Epithelial cell of esophagus (primary cell): ENCODE results near the gene CAMKMT.

Source experiments
- DNase-seq: peaks from one replicate; pipeline ENCODE4 v3.0.0; 2010; ENCODE audit warnings: low read depth
- H3K4me3 ChIP-seq: 2 replicates; pipeline ENCODE4 v1.5.1; 2011; ENCODE audit warnings: mild to moderate bottlenecking, low read length, control low read depth
- TF ChIP-seq, protein P1 (sequence below): IDR thresholded peaks from 2 replicates; pipeline ENCODE4 v1.5.1; 2011; ENCODE audit warnings: low read depth, mild to moderate bottlenecking, low read length, control low read depth, inconsistent platforms; ENCODE audit not compliant: insufficient read depth; ENCODE audit errors: missing control alignments

Gene CAMKMT

DNA sequence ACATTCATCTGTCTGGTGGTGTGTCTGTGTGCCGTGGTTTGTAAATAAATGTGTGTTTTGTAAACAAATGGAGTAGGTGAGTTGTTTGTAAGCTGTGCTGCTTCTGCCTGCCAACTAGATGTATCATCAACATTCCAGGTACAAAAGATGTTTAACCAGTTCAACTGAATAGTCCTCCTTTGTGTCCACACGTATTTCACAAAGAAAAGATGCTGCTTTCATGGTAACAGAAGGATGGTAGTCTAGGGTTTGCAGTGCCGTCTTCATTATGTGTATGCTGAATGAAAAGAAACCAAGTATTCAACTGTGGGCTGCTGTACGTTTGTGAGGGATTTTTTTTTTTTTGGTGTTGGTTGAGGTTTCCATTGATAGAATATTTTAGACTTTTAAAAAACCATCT lies 72.1 kb downstream of the CAMKMT start:
- peak; percentile 87 for DNase-seq
- TF ChIP-seq, protein P1, sequence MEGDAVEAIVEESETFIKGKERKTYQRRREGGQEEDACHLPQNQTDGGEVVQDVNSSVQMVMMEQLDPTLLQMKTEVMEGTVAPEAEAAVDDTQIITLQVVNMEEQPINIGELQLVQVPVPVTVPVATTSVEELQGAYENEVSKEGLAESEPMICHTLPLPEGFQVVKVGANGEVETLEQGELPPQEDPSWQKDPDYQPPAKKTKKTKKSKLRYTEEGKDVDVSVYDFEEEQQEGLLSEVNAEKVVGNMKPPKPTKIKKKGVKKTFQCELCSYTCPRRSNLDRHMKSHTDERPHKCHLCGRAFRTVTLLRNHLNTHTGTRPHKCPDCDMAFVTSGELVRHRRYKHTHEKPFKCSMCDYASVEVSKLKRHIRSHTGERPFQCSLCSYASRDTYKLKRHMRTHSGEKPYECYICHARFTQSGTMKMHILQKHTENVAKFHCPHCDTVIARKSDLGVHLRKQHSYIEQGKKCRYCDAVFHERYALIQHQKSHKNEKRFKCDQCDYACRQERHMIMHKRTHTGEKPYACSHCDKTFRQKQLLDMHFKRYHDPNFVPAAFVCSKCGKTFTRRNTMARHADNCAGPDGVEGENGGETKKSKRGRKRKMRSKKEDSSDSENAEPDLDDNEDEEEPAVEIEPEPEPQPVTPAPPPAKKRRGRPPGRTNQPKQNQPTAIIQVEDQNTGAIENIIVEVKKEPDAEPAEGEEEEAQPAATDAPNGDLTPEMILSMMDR, result no peak
- no peak overlapping the region for H3K4me3 ChIP-seq

DNA sequence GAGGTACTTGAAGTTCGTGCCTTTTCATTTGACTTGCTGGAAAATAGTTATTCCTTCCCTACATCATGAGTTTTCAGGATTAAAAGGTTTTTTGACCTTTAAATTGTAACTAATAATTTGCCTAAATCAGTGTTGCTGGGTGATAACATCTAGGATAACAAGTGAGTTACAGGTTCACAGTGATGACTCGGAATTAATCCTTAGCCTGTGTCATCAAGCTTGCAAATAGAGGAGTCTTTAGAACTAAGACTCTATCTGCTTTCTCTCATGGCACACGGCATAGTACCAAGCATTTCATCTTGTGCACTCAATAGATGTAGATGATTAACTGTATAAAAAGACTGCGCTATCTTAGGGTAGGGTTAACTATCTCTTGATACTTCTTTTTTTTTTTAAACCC lies 79.5 kb downstream of the CAMKMT start:
- peak; percentile 57 for DNase-seq
- H3K4me3 ChIP-seq, result no peak overlapping the region
- TF ChIP-seq, protein P1, result no peak

DNA sequence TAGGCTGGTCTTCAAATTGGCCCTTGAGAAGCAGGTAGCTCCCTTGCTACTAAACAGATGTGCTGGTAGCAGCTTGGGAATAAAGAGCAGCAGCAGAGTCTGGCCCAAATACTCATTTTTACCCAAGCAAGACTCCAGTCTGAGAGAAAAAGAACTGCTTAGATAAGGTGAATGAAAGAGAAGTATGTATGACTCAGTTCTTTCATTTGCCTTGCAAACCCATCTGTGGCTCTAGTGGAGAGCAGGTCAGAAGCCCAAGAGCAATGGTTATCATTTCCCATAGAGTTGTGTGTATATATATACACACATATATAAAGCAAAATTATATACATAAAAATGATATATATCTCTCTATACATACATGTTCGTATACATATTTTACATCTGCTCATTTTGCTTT lies 80.3 kb downstream of the CAMKMT start:
- TF ChIP-seq, protein P1, result no peak
- no peak for DNase-seq
- no peak overlapping the region for H3K4me3 ChIP-seq

DNA sequence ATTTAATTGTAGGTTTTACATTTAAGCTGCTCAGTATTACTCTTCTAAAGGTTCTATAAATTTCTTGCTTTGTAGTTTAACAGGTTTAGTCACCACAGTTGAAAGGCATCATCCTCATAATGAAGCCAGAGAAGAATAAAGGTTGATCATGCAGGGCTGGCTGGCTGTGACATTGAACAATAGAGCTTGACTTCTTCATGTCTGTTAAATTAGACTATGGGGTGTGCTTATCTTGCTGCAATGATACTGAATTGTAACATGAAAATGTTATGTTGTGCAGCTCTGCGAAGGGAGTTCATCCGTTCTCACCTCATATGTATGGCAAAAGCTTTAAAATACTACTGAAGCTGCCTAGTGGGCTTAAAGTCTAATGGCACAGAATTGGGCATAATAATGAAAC lies 81.8 kb downstream of the CAMKMT start:
- DNase-seq, result no peak
- TF ChIP-seq, protein P1, result no peak
- H3K4me3 ChIP-seq, result no peak overlapping the region

DNA sequence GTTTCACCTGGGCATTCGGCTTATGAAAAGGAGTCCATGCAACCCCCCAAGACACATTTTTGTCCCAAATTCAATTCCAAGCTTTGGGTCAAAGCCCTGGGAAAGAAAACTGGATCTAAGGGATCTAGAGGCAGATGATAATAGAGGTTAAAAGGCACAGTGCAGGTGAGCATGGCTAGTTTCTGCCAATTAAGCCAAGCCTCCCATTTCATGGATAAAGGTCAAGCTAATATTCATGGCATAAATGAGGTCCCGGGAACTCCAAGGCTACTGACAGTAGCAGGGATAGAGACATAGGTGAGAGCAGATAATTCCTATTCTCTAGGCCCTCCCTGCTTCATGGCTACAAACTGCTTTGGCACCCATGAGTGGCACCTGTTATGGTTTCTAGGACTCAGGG lies 83.1 kb downstream of the CAMKMT start:
- TF ChIP-seq, protein P1, result no peak
- no peak overlapping the region for H3K4me3 ChIP-seq
- DNase-seq, result no peak

DNA sequence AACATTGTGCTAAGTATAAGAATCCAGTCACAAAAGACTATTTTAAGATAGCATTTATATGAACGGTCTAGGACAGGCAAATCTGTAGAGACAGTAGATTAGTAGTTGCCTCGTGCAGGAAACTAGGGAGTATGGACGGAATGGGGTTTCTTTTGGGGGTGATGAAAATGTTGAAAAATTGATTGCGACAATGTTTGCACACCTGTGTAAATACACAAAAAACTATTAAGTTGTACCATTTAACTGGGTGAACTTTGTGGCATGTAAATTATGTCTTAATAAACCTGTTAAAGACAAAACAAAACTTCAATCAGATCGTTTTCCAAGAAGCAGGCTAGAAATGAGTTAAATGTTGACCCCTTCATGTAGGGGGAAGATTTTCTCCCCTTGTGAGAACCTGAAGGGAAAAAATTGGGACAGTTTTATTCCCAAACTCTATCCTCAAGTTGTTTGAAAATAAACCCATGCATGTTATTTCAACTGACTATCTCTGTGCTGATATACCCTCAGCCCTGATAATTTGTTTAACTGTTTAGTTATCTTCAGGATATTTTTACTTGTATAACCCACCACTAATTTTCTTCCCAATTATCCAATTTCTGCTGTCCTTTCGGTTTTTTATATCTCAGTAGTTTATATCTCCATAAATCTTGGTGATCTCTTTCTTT lies 87.2 kb downstream of the CAMKMT start:
- TF ChIP-seq, protein P1, result no peak
- H3K4me3 ChIP-seq, result no peak overlapping the region
- DNase-seq, result no peak

DNA sequence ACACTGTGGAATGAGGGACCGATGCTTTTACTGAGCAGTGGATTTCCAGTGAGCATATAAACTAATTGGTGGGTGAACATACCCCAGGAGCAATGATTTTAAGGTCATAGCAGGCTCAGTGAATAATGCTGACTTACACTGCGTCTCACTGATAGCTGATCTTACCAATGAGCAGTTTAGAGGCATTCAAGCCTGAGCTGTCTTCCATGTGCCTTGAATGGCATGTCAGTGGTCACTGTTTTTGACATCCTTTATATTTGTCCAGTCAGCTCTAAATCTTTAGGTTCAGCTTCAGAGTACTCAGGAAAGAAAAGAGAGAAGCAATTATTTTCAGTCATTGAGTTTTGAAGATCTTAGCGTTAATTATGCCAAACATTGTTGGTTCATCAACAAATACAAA lies 88.3 kb downstream of the CAMKMT start:
- DNase-seq, result no peak
- TF ChIP-seq, protein P1, result no peak
- H3K4me3 ChIP-seq, result no peak overlapping the region
